SK-N-SH (cell line): ENCODE measurements around the gene BLOC1S3.

Experiments used
- CTCF ChIP-seq: fragments of 200-600 bp; sonication (generic); IDR thresholded peaks from 2 replicates; pipeline ENCODE4 v1.6.1; 2017; ENCODE audit warnings: antibody characterized with exemption, mild to moderate bottlenecking, moderate library complexity
- EP300 ChIP-seq, 2 experiments: IDR thresholded peaks; 2 replicates each; pipeline versions ENCODE4 v1.4.0 to v1.6.1; 2012; ENCODE audit warnings: borderline replicate concordance in 1 of 2, low read depth in 1 of 2, low read length in 1 of 2
- GABPA ChIP-seq: IDR thresholded peaks from 2 replicates; pipeline ENCODE4 v1.4.0; 2012; ENCODE audit warnings: low read depth, mild to moderate bottlenecking
- GATA2 ChIP-seq: sonication (generic); formaldehyde crosslinking; IDR thresholded peaks from 2 replicates; pipeline ENCODE4 v1.5.0; 2020; ENCODE audit warnings: mild to moderate bottlenecking, missing genetic modification reagents
- POLR2AphosphoS5 ChIP-seq: IDR thresholded peaks from 2 replicates; pipeline ENCODE4 v1.6.1; 2012; ENCODE audit warnings: low read depth, low read length
- RAD21 ChIP-seq: IDR thresholded peaks from 2 replicates; pipeline ENCODE4 v1.6.1; 2012; ENCODE audit warnings: mild to moderate bottlenecking, low read length
- TCF12 ChIP-seq: IDR thresholded peaks from 2 replicates; pipeline ENCODE4 v1.4.0; 2012

GRCh38 chr19:45149129-45149528 is 29.5 kb upstream of the BLOC1S3 start:
- TF ChIP-seq TCF12 (no peak), GABPA (no peak), CTCF (no peak), EP300 (IDR thresholded peaks at IDR 0.05; ENCODE audit: borderline replicate concordance in 1 of 2, low read depth in 1 of 2, low read length in 1 of 2) (no peak), GATA2 (CRISPR knock-in tag) (no peak), POLR2AphosphoS5 (no peak), RAD21 (no peak)
